PC-3 (cell line): Measurements from ENCODE around the gene GRK3.

Experiments used
- EZH2phosphoT487 ChIP-seq: fragments of 300-600 bp; sonication (generic); IDR thresholded peaks from 2 replicates; pipeline ENCODE4 v1.6.1; 2018; ENCODE audit warnings: mild to moderate bottlenecking, antibody characterized with exemption, low read length, borderline replicate concordance
- TF ChIP-seq, protein P1 (sequence below): fragments of 300-600 bp; sonication (generic); conservative IDR thresholded peaks from 2 replicates; pipeline ENCODE4 v1.5.1; 2017; ENCODE audit warnings: antibody characterized with exemption, low read depth, mild to moderate bottlenecking, low read length

DNA sequence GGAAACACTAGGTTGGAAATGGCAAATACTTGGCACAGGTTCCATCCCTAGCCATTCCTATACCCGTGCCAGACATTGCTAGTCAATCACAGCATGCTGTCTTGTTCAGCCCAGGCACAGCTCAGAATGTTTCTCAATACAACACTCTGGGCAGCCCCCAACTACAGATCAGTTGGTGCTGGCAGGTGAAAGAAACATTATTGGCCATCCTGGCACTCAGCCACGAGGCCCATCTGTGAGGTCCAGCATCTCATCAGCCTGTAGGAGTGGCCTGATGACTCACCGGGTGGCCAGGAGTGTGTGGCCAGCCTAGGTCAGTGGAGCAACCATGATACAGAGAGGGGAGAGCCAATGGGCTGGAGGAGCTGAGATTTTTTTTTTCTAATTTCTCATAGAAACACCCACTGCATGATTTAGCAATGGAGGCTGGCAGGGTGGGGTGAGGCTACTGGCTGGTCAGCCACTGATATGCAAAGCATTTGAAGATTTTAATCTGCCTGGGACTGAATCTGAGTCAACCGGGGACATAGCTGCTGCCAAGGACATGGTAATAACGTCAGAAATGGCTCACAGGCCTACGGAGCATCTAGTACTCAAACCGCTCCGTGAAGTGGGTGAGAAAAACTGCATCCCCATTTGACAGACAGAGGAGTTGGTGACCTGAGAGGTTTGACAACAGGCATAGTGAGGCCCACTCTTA is 182.9 kb downstream of the GRK3 start:
- TF ChIP-seq, protein P1, sequence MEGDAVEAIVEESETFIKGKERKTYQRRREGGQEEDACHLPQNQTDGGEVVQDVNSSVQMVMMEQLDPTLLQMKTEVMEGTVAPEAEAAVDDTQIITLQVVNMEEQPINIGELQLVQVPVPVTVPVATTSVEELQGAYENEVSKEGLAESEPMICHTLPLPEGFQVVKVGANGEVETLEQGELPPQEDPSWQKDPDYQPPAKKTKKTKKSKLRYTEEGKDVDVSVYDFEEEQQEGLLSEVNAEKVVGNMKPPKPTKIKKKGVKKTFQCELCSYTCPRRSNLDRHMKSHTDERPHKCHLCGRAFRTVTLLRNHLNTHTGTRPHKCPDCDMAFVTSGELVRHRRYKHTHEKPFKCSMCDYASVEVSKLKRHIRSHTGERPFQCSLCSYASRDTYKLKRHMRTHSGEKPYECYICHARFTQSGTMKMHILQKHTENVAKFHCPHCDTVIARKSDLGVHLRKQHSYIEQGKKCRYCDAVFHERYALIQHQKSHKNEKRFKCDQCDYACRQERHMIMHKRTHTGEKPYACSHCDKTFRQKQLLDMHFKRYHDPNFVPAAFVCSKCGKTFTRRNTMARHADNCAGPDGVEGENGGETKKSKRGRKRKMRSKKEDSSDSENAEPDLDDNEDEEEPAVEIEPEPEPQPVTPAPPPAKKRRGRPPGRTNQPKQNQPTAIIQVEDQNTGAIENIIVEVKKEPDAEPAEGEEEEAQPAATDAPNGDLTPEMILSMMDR = no peak
- TF ChIP-seq EZH2phosphoT487 = no peak
